H1 (cell line): ENCODE results near the gene SHOX. TPM values are rescaled to one million over a fixed set of nuclear protein-coding genes. Genes with fewer than 3 reads are reported as not detected.
A peak's percentile ranks its signal among the peaks of the same experiment; 100 is the strongest.

Source experiments
- BACH1 ChIP-seq: IDR thresholded peaks from 2 replicates; pipeline ENCODE4 v1.6.1; 2012; ENCODE audit warnings: low read length, improper control_type of control experiment
- BCL11A ChIP-seq, 2 experiments: IDR thresholded peaks; one replicate each; pipeline ENCODE4 v1.6.1; 2011; ENCODE audit warnings: low read depth in 2 of 2, low read length in 2 of 2, mild to moderate bottlenecking in 2 of 2
- EP300 ChIP-seq, 2 experiments: IDR thresholded peaks; 1 replicate in 1 of 2; 2 replicates in 1 of 2; pipeline ENCODE4 v1.6.1; 2011 to 2012; ENCODE audit warnings: low read depth in 2 of 2, low read length in 2 of 2, mild to moderate bottlenecking in 2 of 2, borderline replicate concordance in 1 of 2, inconsistent platforms in 1 of 2, moderate library complexity in 1 of 2
- RBBP5 ChIP-seq: IDR thresholded peaks from 2 replicates; pipeline ENCODE4 v1.7.1; 2012; ENCODE audit warnings: low read depth, mild to moderate bottlenecking, inconsistent platforms, low read length, moderate library complexity, borderline replicate concordance
- SAP30 ChIP-seq: fragments of 300-600 bp; sonication (generic); IDR thresholded peaks from 2 replicates; pipeline ENCODE4 v1.7.1; 2012; ENCODE audit warnings: low read length, moderate library complexity, mild to moderate bottlenecking, inconsistent platforms; ENCODE audit not compliant: insufficient read depth, insufficient replicate concordance
- SUZ12 ChIP-seq: fragments of 200-600 bp; sonication (generic); IDR thresholded peaks from 2 replicates; pipeline ENCODE4 v1.6.1; 2012; ENCODE audit warnings: mild to moderate bottlenecking, inconsistent platforms, low read length, moderate library complexity, mixed read lengths
- TCF12 ChIP-seq: IDR thresholded peaks from 2 replicates; pipeline ENCODE4 v1.6.1; 2011; ENCODE audit warnings: low read depth, mild to moderate bottlenecking, low read length
- polyA plus RNA-seq, 7 experiments: library from polyadenylated mRNA; depleted of rRNA in 3 of 7; stranded (reverse) in 5 of 7; unstranded in 2 of 7; fragments of >200 nt in 5 of 7; fragments of 200-250 nt in 2 of 7; gene quantifications; 1 replicate in 5 of 7; 2 replicates in 1 of 7; 4 replicates in 1 of 7; pipeline versions ENCODE4 v1.2.1 to v1.2.3, GENCODE V29; 2011 to 2013; ENCODE audit warnings: missing spikeins in 2 of 7, mixed read lengths in 2 of 7
- total RNA-seq: library from RNA; stranded (reverse); fragmentation: NEBNext Ultra II Directional; extraction: Animal tissue kit (Norgen Biotek cat#: 25700); gene quantifications from 2 replicates; pipeline ENCODE4 v1.2.1, GENCODE V29; 2021
- TF ChIP-seq, protein P1 (sequence below): fragments of 300-600 bp; sonication (generic); IDR thresholded peaks from 2 replicates; pipeline ENCODE4 v1.7.1; 2012; ENCODE audit warnings: low read length, moderate library complexity, mild to moderate bottlenecking, inconsistent platforms; ENCODE audit not compliant: insufficient replicate concordance

Gene SHOX
- total and polyA plus RNA-seq, 2 of the 8 experiments (the other 6 are each of a cell fraction or from before 2014, with no cell fraction given): 0.05 to 0.15 TPM

DNA sequence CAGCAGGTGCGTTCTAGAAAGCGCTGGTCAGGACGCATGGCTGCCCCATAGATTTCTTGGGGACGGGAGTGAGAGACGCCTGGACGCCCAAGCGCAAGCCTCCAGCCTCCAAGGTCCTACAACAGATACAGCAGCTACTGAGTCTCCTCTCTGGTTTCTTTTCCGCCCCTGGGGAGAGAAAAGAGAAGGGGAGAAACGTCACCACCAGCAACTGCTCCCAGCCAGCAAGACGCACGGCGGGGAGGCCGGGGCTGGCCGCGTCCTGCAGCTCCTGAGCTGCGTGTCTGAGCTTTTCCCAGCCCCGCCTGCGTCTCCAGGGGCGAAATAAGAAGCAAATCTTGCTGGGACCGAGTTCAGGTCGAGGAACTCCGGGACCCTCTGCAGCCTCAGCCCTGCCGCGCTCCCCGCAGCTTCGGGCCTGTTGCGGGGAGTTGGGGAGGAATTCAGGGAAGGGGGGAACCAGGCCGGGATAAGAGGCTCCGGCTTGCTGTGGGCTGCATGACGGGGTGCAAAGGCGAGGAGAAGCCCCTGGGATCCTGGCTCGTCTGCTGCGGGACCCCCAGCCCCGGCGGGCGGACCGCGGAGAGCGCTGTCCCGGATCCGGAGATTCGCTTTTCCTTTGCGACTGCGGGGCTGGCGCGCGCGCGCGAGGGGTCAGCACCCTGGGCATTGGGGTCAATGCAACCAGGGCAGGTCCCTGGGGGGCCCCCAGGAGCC, 6.8 kb upstream of the SHOX start (continued):
- TF ChIP-seq, protein P1, sequence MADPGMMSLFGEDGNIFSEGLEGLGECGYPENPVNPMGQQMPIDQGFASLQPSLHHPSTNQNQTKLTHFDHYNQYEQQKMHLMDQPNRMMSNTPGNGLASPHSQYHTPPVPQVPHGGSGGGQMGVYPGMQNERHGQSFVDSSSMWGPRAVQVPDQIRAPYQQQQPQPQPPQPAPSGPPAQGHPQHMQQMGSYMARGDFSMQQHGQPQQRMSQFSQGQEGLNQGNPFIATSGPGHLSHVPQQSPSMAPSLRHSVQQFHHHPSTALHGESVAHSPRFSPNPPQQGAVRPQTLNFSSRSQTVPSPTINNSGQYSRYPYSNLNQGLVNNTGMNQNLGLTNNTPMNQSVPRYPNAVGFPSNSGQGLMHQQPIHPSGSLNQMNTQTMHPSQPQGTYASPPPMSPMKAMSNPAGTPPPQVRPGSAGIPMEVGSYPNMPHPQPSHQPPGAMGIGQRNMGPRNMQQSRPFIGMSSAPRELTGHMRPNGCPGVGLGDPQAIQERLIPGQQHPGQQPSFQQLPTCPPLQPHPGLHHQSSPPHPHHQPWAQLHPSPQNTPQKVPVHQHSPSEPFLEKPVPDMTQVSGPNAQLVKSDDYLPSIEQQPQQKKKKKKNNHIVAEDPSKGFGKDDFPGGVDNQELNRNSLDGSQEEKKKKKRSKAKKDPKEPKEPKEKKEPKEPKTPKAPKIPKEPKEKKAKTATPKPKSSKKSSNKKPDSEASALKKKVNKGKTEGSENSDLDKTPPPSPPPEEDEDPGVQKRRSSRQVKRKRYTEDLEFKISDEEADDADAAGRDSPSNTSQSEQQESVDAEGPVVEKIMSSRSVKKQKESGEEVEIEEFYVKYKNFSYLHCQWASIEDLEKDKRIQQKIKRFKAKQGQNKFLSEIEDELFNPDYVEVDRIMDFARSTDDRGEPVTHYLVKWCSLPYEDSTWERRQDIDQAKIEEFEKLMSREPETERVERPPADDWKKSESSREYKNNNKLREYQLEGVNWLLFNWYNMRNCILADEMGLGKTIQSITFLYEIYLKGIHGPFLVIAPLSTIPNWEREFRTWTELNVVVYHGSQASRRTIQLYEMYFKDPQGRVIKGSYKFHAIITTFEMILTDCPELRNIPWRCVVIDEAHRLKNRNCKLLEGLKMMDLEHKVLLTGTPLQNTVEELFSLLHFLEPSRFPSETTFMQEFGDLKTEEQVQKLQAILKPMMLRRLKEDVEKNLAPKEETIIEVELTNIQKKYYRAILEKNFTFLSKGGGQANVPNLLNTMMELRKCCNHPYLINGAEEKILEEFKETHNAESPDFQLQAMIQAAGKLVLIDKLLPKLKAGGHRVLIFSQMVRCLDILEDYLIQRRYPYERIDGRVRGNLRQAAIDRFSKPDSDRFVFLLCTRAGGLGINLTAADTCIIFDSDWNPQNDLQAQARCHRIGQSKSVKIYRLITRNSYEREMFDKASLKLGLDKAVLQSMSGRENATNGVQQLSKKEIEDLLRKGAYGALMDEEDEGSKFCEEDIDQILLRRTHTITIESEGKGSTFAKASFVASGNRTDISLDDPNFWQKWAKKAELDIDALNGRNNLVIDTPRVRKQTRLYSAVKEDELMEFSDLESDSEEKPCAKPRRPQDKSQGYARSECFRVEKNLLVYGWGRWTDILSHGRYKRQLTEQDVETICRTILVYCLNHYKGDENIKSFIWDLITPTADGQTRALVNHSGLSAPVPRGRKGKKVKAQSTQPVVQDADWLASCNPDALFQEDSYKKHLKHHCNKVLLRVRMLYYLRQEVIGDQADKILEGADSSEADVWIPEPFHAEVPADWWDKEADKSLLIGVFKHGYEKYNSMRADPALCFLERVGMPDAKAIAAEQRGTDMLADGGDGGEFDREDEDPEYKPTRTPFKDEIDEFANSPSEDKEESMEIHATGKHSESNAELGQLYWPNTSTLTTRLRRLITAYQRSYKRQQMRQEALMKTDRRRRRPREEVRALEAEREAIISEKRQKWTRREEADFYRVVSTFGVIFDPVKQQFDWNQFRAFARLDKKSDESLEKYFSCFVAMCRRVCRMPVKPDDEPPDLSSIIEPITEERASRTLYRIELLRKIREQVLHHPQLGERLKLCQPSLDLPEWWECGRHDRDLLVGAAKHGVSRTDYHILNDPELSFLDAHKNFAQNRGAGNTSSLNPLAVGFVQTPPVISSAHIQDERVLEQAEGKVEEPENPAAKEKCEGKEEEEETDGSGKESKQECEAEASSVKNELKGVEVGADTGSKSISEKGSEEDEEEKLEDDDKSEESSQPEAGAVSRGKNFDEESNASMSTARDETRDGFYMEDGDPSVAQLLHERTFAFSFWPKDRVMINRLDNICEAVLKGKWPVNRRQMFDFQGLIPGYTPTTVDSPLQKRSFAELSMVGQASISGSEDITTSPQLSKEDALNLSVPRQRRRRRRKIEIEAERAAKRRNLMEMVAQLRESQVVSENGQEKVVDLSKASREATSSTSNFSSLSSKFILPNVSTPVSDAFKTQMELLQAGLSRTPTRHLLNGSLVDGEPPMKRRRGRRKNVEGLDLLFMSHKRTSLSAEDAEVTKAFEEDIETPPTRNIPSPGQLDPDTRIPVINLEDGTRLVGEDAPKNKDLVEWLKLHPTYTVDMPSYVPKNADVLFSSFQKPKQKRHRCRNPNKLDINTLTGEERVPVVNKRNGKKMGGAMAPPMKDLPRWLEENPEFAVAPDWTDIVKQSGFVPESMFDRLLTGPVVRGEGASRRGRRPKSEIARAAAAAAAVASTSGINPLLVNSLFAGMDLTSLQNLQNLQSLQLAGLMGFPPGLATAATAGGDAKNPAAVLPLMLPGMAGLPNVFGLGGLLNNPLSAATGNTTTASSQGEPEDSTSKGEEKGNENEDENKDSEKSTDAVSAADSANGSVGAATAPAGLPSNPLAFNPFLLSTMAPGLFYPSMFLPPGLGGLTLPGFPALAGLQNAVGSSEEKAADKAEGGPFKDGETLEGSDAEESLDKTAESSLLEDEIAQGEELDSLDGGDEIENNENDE: no peak
- TF ChIP-seq SUZ12 (peak; percentile 94; the same call in 1 of the 2 replicates), EP300 (IDR thresholded peaks at IDR 0.05; ENCODE audit: borderline replicate concordance in 1 of 2, low read depth in 2 of 2, low read length in 2 of 2) (no peak), BCL11A (IDR thresholded peaks at IDR 0.05; ENCODE audit: low read depth in 2 of 2, low read length in 2 of 2) (no peak), TCF12 (no peak), BACH1 (no peak), SAP30 (no peak), RBBP5 (no peak)
